IPS DF 4.7 (cell line): ENCODE measurements around the gene FSTL3.
"Not testable (repeated sequence)": the region's sequence is repeated elsewhere in the genome, so short reads cannot be mapped to it uniquely, and the experiment has no call there.

ENCODE experiments used
- DNase-seq: peaks from one replicate; pipeline ENCODE4 v3.0.0-alpha.2; 2013; ENCODE audit warnings: low spot score; ENCODE audit errors: extremely low read depth

FSTL3 gene

DNA sequence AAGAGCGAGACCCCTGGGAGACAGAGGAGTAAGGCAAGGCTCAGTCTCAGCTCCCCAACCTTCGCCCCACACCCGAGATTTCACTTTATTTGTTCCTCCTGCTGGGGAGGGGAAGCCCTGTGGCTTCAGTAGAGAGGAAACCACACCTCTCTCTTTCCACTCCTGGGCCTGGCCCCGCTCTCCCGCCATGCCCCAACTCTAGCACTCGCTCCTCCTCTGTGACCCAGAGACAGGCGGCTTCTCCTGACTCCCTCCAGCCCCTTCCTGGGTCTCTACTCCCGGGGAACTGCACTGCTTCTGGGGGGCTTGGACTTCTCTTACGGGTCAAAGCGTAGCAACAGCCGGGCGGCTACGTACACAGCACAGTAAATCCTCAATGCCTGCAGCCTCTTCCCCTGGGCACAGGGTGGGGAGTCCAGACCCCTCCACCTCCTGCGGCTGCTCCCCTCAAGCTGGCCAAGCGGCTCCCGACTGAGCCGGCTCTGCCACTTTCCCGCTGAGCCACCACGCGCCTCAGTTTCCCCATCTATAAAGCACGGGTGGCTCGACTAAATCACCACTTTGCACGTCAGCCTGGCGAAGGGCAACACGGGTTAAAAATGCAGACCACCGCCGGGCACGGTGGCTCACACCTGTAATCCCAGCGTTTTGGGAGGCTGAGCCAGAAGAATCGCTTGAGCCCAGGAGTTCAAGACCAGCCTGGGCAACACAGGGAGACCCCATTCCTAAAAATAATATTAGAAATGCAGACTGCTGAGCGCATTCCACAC, 14.6 kb upstream of the FSTL3 start:
- DNase-seq = no peak

DNA sequence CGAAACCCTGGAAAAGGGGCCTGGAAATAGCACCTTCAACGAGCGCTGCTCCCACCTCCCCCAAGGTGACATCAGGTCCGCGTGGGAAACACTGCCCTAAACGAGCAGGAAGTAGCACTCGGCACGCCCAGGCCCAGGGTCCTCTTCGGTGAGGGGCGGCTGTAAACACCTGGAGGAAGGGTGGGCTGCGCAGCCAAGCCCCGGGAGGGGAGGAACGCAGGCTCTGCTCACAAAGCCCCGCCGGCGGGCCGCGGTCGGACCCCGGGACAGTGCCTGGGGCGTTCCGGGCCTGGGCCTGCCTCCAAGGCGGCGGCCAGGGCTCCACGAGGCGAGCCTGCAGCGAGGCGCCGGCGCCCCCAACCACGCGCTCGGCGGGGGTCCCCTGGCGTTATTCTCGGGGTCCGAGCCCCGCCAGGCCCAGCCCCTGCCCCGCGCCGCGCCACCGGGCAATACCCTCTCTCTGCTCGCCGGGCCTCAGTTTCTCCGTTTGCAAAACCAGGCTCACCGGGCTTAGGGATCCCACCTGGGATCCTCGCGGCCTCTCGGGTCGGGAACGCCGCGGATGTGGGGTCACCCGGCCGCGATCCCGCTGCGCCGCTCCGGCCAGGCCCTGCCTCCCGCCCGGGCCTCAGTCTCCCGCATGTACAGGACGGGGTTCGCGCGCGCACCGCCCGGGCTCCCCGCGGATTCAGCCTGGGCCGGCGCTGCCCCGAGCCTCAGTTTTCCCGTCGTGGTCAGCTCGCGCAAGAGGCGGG, 13.8 kb upstream of the FSTL3 start:
- no peak for DNase-seq

DNA sequence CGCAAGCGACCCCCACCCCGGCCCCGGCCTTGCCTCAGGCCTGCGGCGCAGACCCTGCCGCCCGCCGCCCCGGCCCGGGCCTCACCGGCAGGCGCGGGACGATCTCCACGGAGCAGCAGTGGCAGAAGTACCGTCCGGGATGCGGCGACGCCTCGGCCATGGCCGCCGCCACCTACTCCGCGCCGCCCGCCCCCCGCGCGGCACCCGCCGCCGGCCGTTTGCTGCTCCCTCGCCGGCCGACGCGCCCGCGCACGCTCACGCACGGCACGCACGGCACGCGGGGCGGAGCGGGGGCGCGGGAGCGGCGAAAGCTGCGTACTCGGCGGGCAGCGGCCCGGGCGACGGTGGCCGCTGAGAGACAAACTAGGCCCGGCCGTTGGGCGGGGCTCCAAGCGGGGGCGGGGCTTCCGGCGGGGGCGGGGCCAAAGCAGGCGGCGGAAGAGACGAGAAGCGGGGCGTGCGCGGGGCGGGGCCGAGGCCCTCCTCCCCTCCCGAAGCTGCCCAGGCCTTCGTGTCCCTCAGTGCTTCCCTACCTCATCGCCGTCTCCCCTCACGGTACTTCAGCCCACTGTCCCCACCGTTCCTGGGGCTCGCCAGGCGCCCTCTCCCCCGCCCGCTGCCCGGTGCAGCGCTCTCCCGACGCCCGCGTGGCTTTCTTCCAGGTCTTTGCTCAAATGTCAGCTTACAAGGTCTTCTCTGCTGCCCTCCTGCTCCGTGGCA, 13.1 kb upstream of the FSTL3 start, which contains the start of gene RNF126:
Gene RNF126, minus strand, starts transcription at position 253 of the 720 bp plus-strand sequence. Its CDS starts 93 bp downstream, at position 160.
- DNase-seq = no peak

DNA sequence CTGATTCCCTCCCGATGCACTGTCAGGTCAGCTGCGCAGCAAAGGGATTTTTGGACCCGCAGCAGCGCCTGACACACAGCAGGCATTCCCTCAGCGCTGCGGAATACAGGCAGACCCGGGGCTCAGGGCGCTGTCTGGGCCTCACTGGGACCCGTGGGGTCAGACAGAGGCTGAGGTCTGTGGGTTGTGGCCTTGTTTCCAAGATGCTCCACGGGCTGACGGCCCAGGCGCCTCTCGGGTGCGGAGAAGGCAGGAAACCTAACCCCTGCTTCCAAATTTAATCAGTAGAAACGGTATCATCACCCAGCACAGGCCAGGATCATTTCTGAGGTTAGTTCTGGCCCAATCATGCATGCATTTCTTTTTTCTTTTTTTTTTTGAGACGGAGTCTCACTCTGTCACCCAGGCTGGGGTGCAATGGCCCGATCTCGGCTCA, 12.5 kb upstream of the FSTL3 start:
- no peak for DNase-seq

DNA sequence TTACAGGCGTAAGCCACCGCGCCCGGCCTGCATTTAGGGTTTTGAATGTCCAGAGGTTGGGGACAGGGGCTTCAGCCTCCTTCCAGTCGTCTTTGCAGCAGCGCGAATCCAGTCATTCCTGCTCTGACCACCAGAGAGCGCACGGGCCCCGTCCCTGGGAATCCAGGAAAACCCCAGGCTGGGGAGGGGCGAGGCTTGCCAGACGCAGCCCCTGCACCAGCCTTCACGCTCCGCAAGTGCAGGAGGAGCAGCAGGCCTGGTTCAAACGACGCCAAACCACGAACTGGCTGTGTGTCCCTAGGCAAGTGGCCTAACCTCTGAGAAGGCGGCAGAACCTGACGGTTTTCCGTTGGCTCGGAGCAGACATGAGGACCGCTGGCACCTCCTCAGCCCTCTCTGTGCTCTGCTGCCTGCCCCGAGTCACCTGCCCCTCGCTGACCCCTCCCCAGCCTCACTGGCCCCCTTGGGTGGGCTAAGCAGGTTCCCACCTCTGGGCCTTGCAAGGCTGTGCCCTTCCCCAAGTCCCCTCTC, 11.2 kb upstream of the FSTL3 start:
- DNase-seq = peak; percentile 58

DNA sequence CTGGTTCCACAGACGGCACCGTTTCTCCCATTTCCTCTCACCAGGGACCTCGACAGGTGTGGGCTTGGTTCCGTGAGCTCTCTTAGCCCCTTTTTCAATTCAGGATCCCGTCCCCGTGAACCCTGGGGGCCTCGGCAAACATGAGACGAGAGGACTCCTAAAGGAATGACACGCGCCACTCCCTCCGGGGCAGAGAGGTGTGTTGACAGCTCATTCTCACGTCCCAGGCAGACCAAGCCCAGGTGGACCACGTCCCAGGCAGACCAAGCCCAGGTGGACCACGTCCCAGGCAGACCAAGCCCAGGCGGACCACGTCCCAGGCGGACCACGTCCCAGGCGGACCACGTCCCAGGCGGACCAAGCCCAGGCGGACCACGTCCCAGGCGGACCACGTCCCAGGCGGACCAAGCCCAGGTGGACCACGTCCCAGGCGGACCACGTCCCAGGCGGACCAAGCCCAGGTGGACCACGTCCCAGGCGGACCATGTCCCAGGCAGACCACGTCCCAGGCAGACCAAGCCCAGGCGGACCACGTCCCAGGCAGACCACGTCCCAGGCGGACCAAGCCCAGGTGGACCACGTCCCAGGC, 9.1 kb upstream of the FSTL3 start:
- DNase-seq = not testable (repeated sequence)

DNA sequence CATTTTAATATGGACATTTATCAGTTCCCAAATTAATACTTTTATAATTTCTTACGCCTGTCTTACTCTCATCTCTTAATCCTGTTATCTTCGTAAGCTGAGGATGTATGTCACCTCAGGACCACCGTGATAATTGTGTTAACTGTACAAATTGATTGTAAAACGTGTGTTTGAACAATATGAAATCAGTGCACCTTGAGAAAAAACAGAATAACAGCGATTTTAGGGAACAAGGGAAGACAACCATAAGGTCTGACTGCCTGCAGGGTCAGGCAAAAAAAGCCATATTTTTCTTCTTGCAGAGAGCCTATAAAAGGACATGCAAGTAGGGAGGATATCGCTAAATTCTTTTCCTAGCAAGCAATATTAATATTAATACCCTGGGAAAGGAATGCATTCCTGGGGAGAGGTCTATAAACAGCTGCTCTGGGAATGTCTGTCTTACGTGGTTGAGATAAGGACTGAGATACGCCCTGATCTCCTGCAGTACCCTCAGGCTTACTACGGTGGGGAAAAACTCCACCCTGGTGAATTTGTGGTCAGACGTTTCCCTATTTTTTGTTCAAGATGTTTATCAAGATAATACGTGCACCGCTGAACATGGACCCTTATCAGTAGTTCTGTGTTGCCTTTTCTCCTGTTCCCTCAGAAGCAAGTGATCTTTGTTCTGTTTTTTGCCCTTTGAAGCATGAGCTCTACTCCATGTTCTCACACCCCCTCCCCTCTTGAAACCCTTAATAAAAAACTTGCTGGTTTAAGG, 7.3 kb upstream of the FSTL3 start:
- not testable (repeated sequence) for DNase-seq

DNA sequence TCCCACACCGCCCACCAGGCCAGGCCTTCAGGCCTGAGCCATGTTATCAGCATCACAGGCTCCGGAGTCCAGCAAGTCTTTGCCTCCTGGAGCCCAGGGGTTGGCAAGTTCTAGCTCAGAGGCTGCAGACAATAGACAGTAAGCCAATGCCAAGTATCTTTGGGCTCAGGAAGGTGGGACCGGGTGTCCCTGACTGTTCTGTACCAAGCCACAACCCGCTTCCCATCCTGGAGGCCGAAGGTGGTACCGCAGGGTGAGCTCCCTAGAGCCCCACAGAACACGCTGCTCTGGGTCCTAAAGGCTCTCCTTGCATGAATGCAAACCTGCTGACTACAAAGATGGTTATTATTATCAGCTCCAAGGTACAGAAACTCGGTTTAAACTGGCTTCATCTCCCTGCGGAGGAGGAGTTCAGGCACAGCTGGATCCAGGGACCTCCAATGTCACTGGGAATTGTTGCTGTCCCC, 5.5 kb upstream of the FSTL3 start:
- no peak for DNase-seq

DNA sequence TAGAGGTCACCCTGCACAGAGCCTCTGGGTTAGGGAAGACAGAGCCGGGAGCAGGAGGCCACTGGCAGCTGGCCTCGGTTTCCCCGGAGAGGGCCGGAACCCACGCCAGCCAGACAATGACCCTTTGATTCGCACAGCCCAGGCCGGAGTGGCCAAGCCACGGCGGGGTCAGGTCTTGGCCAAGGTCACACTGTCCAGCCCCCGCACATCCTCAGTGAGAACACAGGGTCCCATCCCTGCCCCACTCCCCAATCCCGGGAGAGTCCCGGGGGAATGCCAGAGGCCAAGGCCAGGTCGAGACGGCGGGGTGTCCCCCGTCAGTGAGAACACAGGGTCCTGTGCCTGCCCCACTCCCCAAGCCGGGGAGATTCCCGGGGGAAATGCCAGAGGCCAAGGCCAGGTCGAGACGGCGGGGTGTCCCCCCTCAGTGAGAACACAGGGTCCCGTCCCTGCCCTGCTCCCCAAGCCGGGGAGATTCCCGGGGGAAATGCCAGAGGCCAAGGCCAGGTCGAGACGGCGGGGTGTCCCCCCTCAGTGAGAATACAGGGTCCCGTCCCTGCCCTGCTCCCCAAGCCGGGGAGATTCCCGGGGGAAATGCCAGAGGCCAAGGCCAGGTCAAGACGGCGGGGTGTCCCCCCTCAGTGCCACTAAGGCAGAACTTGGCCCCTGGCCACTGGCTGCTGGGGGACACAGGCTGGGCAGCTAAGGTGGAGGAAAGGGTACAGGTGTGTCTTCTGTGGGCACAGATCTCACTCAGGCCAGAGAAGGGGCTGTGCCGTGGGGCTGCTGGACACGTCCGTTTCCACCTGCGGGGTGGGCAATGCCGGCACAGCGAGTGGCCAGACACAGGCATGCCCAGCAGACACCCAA, 1.7 kb upstream of the FSTL3 start:
- no peak for DNase-seq

DNA sequence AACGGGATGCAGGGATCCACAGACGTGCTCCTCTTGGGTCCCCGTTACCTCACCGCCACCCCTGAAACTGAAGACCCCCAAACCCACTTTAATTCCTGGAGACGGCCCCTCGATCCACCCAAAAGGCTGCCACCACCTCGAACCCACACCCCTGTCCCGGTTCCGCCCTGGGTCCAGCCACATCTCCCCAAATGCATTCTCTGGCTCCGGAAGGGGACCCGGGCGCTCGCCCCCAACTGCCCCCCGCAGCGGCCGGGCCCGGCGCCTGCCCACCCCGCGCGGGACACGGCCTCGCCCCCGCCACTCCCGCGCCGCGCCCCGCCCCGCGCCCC, 219 bp upstream of the FSTL3 start:
- DNase-seq = no peak

DNA sequence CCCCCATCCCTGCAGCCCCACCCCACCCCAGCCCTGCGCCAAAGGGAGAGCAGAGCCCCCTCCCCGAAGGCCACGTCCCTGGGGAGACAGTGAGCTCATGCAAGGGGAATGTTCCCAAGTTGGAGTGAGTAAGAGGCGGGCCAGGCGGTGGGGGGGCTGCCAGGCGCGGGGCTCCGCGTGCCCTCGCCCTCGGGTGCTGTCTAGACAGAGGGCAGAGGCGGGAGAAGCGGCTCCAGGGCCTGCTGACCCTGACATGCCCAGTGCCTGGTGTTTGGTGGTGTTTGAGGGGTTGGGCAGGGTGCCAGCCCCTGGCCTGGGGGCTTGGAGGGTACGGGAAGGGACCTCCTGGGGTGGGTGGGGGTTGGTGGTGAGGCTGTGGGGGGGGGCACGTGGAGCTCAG, 1.0 kb downstream of the FSTL3 start:
- no peak for DNase-seq

DNA sequence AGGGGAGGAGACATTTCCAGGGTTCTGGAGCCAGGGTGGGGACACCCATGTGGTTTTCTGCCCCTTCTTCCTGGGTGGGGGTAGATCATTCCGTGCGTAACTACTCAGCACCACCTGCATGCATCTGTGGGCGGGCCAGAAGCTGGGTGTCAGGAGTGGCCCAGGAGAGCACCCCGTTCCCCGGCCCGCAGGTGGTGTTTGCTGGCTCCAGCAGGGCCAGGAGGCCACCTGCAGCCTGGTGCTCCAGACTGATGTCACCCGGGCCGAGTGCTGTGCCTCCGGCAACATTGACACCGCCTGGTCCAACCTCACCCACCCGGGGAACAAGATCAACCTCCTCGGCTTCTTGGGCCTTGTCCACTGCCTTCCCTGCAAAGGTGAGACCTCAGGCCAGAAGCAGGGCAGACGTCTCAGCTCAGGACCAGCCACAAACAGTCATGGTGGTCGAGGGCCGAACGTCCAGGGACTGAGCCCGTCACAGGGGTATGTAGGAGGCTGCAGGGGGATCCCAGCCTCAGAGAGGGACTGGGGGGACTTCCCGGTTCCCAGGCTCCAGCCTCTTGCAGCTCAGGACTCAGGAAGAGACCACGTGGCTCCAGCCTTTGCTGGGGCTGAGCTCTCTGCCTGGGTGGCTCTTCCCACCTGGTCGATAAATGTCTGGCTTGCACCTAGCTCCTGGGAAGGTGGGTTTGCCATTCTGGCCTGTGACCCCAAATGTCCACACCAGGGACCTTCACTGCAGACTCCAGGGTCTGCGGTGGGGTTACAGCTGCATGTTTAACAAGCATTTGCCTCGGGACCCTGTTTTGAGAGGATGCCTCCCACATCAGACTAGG, 1.6 kb downstream of the FSTL3 start:
- no peak for DNase-seq

DNA sequence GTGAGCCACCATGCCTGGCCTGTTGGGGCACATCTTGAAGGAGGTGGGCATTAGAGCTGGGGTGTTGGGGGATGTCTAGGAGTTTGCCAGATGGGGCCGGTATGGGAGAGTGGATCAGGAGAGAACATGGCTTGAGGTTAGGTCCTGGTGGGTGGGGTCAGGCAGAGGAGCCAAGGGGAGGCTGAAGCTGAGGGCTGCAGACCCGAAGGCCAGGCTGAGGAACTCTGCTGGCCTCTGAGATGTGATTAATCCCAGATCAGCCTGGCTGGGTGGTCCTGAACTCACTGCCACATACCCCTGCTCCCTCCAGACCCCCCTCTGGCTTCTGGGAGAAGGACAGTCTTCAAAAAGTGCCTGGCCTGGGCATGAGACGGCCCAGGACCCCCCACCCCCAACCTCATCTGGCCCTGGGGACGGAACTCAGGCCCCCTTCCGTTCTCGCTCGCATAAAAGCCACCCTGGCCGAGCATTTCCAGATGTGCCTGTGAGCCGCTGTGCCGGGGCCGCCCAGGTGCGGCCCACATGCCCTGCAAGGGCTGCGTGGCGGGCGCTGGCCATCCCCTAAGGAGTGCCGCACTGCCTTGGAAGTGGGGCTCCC, 2.7 kb downstream of the FSTL3 start:
- DNase-seq = no peak

DNA sequence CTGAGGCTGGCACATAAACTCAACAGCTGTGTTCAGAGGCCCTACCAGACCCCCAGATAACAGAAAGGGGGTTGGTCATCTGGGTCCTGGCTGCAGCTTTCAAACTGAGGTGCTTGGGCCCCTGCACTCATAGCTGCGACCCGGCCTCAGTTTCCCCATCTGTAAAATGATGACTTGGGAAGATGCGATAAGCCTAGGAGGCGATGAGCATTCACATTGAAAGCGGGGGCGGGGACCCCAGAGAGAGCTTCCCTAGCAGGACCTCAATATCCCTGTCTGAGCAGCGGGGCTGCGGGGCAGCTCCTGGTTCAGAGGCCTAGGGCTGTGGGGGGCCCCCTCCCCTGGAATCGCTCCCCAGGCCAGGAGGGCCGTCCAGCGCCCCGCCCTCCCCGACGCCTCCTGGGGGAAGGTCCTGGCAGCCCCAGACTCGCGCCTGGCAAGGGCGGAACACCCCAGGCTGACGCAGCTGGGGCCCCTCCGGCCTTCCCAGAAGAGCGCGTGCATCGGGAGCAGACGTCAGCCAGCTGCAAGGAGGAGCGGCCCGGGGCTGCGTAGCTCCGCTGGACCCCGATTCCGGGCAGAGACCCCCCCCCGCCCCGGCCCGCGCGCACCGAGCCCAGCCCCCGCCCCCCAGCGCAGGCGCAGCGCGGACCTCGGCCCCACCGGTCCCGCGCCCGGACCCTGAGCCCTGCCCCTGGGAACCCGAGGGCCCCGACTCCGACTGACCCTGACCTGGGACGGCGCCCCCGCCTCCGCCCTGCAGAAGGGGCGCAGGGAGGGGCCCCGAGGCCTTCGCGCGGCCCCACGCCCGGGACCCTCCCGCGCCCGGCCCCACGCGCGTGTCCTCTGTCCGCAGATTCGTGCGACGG, 3.5 kb downstream of the FSTL3 start:
- DNase-seq = no peak

DNA sequence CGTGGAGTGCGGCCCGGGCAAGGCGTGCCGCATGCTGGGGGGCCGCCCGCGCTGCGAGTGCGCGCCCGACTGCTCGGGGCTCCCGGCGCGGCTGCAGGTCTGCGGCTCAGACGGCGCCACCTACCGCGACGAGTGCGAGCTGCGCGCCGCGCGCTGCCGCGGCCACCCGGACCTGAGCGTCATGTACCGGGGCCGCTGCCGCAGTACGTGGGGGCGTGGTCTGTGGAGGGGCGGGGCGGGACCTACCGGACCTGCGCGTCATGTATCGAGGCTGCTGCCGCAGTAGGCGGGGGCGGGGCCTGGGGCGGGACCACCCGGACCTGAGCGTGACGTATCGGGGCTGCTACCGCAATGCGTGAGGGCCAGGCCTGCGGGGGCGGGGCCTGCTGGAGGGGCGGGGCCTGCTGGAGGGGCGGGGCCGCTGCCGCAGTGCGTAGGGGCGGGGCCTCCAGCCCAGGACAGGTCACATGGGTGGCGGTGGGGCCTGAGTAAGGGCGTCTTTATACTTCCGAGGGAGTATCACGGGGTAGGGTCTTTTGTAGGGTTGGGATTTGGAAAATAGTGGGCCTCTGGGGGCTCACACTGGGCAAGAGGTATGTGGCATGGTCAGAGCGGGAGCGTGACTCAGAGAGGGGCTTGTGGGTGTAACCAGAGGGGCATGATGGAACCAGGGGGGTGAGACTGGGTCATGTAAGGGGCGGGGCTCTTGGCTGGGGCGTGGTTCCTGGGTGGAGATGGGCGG, 4.3 kb downstream of the FSTL3 start:
- no peak for DNase-seq
